DND-41 (cell line): ENCODE data around the gene ITGB2.

ENCODE experiments used
- EZH2 ChIP-seq: IDR thresholded peaks from 3 replicates; pipeline ENCODE4 v1.6.1; 2012; ENCODE audit warnings: borderline replicate concordance, low read depth, mild to moderate bottlenecking, moderate library complexity, low read length, inconsistent platforms; ENCODE audit not compliant: severe bottlenecking
- TF ChIP-seq, protein P1 (sequence below): IDR thresholded peaks from 2 replicates; pipeline ENCODE4 v1.5.1; 2012; ENCODE audit warnings: borderline replicate concordance, low read length, moderate library complexity, mild to moderate bottlenecking; ENCODE audit not compliant: poor library complexity, severe bottlenecking; ENCODE audit errors: extremely low read depth

DNA sequence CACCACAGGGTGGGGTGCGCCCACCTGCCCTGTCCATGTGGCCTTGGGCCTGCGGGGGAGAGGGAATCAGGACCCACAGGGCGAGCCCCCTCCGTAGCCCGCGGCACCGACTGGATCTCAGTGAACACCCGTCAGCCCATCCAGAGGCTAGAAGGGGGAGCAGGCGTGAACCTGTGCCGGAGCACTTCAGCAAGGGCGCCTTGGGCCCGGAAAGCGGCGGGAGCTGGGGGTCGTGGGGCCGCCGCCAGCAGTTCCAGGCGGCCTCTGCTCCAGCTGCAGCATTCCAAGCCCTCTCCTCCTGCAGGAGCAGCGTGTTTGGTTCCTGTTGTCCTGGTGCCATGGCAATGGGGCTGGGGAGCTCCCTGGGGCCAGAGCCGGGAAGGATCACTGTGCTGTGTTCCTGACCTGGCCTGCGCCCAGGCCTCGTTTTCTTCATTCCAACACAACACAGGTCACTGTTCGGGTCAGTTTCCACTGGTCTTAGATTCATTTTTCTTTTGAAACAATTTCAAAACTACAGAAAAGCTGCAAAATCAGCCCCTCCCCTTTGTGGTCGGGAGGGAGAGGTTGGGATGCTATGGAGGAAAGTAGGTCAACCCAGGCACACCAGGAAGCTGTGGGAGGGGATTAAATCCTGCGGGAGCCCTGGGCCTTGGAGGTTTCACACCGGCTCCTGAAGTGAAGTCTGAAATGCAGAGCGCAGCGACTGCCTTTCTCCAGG, 37.9 kb upstream of the ITGB2 start:
- TF ChIP-seq, protein P1, sequence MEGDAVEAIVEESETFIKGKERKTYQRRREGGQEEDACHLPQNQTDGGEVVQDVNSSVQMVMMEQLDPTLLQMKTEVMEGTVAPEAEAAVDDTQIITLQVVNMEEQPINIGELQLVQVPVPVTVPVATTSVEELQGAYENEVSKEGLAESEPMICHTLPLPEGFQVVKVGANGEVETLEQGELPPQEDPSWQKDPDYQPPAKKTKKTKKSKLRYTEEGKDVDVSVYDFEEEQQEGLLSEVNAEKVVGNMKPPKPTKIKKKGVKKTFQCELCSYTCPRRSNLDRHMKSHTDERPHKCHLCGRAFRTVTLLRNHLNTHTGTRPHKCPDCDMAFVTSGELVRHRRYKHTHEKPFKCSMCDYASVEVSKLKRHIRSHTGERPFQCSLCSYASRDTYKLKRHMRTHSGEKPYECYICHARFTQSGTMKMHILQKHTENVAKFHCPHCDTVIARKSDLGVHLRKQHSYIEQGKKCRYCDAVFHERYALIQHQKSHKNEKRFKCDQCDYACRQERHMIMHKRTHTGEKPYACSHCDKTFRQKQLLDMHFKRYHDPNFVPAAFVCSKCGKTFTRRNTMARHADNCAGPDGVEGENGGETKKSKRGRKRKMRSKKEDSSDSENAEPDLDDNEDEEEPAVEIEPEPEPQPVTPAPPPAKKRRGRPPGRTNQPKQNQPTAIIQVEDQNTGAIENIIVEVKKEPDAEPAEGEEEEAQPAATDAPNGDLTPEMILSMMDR = no peak
- TF ChIP-seq EZH2 = no peak
